GM12878 (cell line): Measurements from ENCODE around the gene ARHGAP5. TPM values are rescaled to one million over a fixed set of nuclear protein-coding genes. Genes with fewer than 3 reads are reported as not detected.

Experiments used
- ATAC-seq: fragments of 200-7000 bp; cut with Tn5 transposase; 3 replicates; pipeline ENCODE4 v1.9.1; 2020; ENCODE audit warnings: mild to moderate bottlenecking, moderate library complexity
- BruUV-seq: library from RNA; stranded (reverse); fragments of 400-500 nt; replicated peaks from 2 replicates; lab custom pipeline; 2021; lab: Mats Ljungman, UMichigan
- CTCF ChIA-PET: fragments of 300-600 bp; sonication (Branson Sonifier 250); formaldehyde crosslinking; extraction: SDS; loops from one replicate; lab custom pipeline; 2021; ENCODE audit warnings: inconsistent platforms; lab: Yijun Ruan, JAX
- POLR2A ChIA-PET: fragments of 350-600 bp; formaldehyde crosslinking; extraction: SDS; loops from one replicate; lab custom pipeline; 2021; ENCODE audit warnings: inconsistent platforms; lab: Charles Lee
- RAD21 ChIA-PET: fragments of 300-600 bp; sonication (Branson Sonifier 250); formaldehyde crosslinking; loops from one replicate; lab custom pipeline; 2023; ENCODE audit warnings: antibody characterized with exemption; ENCODE audit not compliant: unreplicated experiment; lab: Charles Lee
- SMC1A ChIA-PET: fragments of 300-600 bp; sonication (Branson Sonifier 250); formaldehyde crosslinking; loops from one replicate; lab custom pipeline; 2023; ENCODE audit not compliant: unreplicated experiment, uncharacterized antibody; lab: Charles Lee
- DNase-seq: peaks from one replicate; pipeline ENCODE4 v3.0.0-alpha.2; 2011; ENCODE audit warnings: low read depth, low spot score
- FAIRE-seq: peaks from 3 replicates; lab custom pipeline; 2011; peaks lifted over from hg19 to GRCh38; lab: Jason Lieb, UNC
- H2AFZ ChIP-seq: 2 replicates; pipeline ENCODE4 v1.6.0; 2011; ENCODE audit warnings: low read depth, low read length, control low read depth; ENCODE audit not compliant: control insufficient read depth
- H3K27ac ChIP-seq: 2 replicates; pipeline ENCODE4 v1.5.1; 2011; ENCODE audit warnings: control low read depth; ENCODE audit not compliant: control insufficient read depth, insufficient read depth
- H3K27me3 ChIP-seq, 2 experiments: replicated peaks in 1 of 2; 2 replicates each; pipeline versions ENCODE4 v1.6.0 to v1.6.1; 2011; ENCODE audit warnings: low read length in 1 of 2; ENCODE audit not compliant: control insufficient read depth in 2 of 2, insufficient read depth in 2 of 2
- H3K36me3 ChIP-seq, 2 experiments: 2 replicates each; pipeline ENCODE4 v1.5.1; 2011; ENCODE audit warnings: low read length in 1 of 2; ENCODE audit not compliant: control insufficient read depth in 2 of 2, insufficient read depth in 2 of 2
- H3K4me1 ChIP-seq: 2 replicates; pipeline ENCODE4 v1.6.1; 2011; ENCODE audit warnings: mild to moderate bottlenecking, low read length, moderate library complexity, mixed read lengths; ENCODE audit not compliant: control insufficient read depth, insufficient read depth
- H3K4me2 ChIP-seq: 2 replicates; pipeline ENCODE4 v1.6.0; 2011; ENCODE audit warnings: control low read depth; ENCODE audit not compliant: control insufficient read depth, insufficient read depth
- H3K4me3 ChIP-seq: fragments of 200-600 bp; sonication (generic); 2 replicates; pipeline ENCODE4 v1.5.1; 2016
- H3K79me2 ChIP-seq: 2 replicates; pipeline ENCODE4 v1.6.0; 2011; ENCODE audit warnings: low read length; ENCODE audit not compliant: control insufficient read depth, insufficient read depth
- H3K9ac ChIP-seq: 2 replicates; pipeline ENCODE4 v1.8.0; 2011; ENCODE audit warnings: low read length, control low read depth, mixed read lengths; ENCODE audit not compliant: control insufficient read depth, insufficient read depth
- H3K9me3 ChIP-seq: replicated peaks from 3 replicates; pipeline ENCODE4 v1.5.1; 2011; ENCODE audit warnings: mild to moderate bottlenecking, low read length; ENCODE audit not compliant: control insufficient read depth, insufficient read depth
- H4K20me1 ChIP-seq: 2 replicates; pipeline ENCODE4 v1.6.0; 2011; ENCODE audit not compliant: control insufficient read depth, insufficient read depth
- ATF3 ChIP-seq: IDR thresholded peaks from 2 replicates; pipeline ENCODE4 v1.6.1; 2011; ENCODE audit warnings: low read depth, mild to moderate bottlenecking, low read length, moderate library complexity, borderline replicate concordance; ENCODE audit errors: extremely low read depth
- BRCA1 ChIP-seq: IDR thresholded peaks from 2 replicates; pipeline ENCODE4 v1.6.1; 2011; ENCODE audit warnings: low read depth, low read length, improper control_type of control experiment
- CUX1 ChIP-seq: IDR thresholded peaks from 2 replicates; pipeline ENCODE4 v1.6.1; 2012; ENCODE audit warnings: improper control_type of control experiment, low read depth, low read length; ENCODE audit not compliant: insufficient replicate concordance
- FOS ChIP-seq: IDR thresholded peaks from 3 replicates; pipeline ENCODE4 v1.6.1; 2011; ENCODE audit warnings: borderline replicate concordance; ENCODE audit not compliant: insufficient read length; ENCODE audit errors: extremely low read depth
- FOXK2 ChIP-seq: fragments of 450-650 bp; IDR thresholded peaks from 2 replicates; pipeline ENCODE4 v1.6.1; 2017; ENCODE audit warnings: mild to moderate bottlenecking, moderate library complexity
- MEF2A ChIP-seq: IDR thresholded peaks from 2 replicates; pipeline ENCODE4 v1.6.1; 2011; ENCODE audit warnings: low read depth, mild to moderate bottlenecking, low read length, moderate library complexity; ENCODE audit not compliant: insufficient read depth
- MYC ChIP-seq: IDR thresholded peaks from 2 replicates; pipeline ENCODE4 v1.6.1; 2011; ENCODE audit warnings: mild to moderate bottlenecking, low read length, moderate library complexity, inconsistent platforms; ENCODE audit not compliant: insufficient read depth, insufficient replicate concordance, insufficient read length, severe bottlenecking
- NRF1 ChIP-seq: conservative IDR thresholded peaks from 2 replicates; pipeline ENCODE4 v1.6.1; 2011; ENCODE audit warnings: mild to moderate bottlenecking, low read depth, low read length, improper control_type of control experiment
- RUNX3 ChIP-seq: IDR thresholded peaks from 2 replicates; pipeline ENCODE4 v1.6.1; 2012; ENCODE audit warnings: low read length, inconsistent platforms
- SREBF2 ChIP-seq: IDR thresholded peaks from 2 replicates; pipeline ENCODE4 v1.6.1; 2012; ENCODE audit warnings: mild to moderate bottlenecking, low read length
- TBL1XR1 ChIP-seq: IDR thresholded peaks from 2 replicates; pipeline ENCODE4 v1.6.1; 2012; ENCODE audit warnings: low read depth, low read length, improper control_type of control experiment
- WGBS: methylation state at CpG from one replicate; pipeline ENCODE4 v1.1.6; 2016; ENCODE audit warnings: low lambda C conversion rate; ENCODE audit not compliant: insufficient replicate concordance, insufficient coverage; ENCODE audit errors: missing lambda C conversion rate; 5-methylcytosine and 5-hydroxymethylcytosine counted together
- in situ Hi-C: fragments of 300-500 bp; cut with MboI; formaldehyde crosslinking; loops from 9 replicates; pipeline ENCODE4 v1.14.3; 2018; ENCODE audit warnings: mixed read lengths
- intact Hi-C: fragments of 100-400 bp; cut with micrococcal nuclease; formaldehyde crosslinking; loops from one replicate; pipeline ENCODE4 v1.14.2; 2022; ENCODE audit not compliant: unreplicated experiment
- polyA plus RNA-seq, 11 experiments: library from polyadenylated mRNA; depleted of rRNA in 4 of 11; unstranded in 6 of 11; stranded (reverse) in 5 of 11; fragments of >200 nt; fragmentation: Nextera tagmentation in 4 of 11; fragmentation: Illumina TruSeq in 1 of 11; extraction: Ambion mirVana in 4 of 11; extraction: Trizol in 1 of 11; gene quantifications; 1 replicate in 1 of 11; 2 replicates in 10 of 11; pipeline versions ENCODE4 v1.2.1 to v1.2.3, GENCODE V29; 2011 to 2016; ENCODE audit warnings: inconsistent platforms in 2 of 11, missing spikeins in 2 of 11, low read depth in 1 of 11
- total RNA-seq, 4 experiments: library from RNA; depleted of rRNA in 3 of 4; stranded (reverse); fragments of >200 nt in 3 of 4; fragmentation: Illumina TruSeq in 1 of 4; extraction: Trizol in 1 of 4; gene quantifications; 2 replicates each; pipeline versions ENCODE4 v1.2.1 to v1.2.3, GENCODE V29; 2013 to 2021
- TF ChIP-seq, protein P1 (sequence below): IDR thresholded peaks from 2 replicates; pipeline ENCODE4 v1.6.1; 2011; ENCODE audit warnings: borderline replicate concordance, low read depth, mild to moderate bottlenecking, moderate library complexity, mixed read lengths, low read length; ENCODE audit not compliant: insufficient read depth; ENCODE audit errors: extremely low read length
- TF ChIP-seq, protein P2 (sequence below): fragments of 450-650 bp; conservative IDR thresholded peaks from 2 replicates; pipeline ENCODE4 v1.6.1; 2017; ENCODE audit warnings: mild to moderate bottlenecking, moderate library complexity

The ARHGAP5 gene
- total and polyA plus RNA-seq, 10 of the 15 experiments (the other 5 are each of a cell fraction or from before 2014, with no cell fraction given), result 0.91 to 19.6 (median 7.2) TPM

GRCh38 chr14:32104308-32104707, 27.2 kb downstream of the ARHGAP5 start:
- in situ Hi-C loops (no loop called here), intact Hi-C loops (no loop called here)
- H4K20me1 ChIP-seq, result peaks cover 2% of the 10 kb centered on the region; the same call in 1 of the 2 replicates
- H3K27me3 ChIP-seq, result no peaks in the 10 kb centered on the region
- no TSS peak for BruUV-seq
- no peak overlapping the region for H3K9ac ChIP-seq
- FAIRE-seq (no peak), ATAC-seq (no peak), DNase-seq (no peak)
- RAD21 ChIA-PET, result no interaction called here
- H3K4me2 ChIP-seq, result no peak overlapping the region
- SMC1A ChIA-PET, result interaction anchor here (1.0 kb wide), 1 partner anchor 24 kb away, joined by 3 read pairs; no protein-coding TSS in a partner anchor
- H3K9me3 ChIP-seq, result no peaks in the 10 kb centered on the region
- no peaks in the 10 kb centered on the region for H3K79me2 ChIP-seq
- no peaks in the 10 kb centered on the region; a peak in 1 of 4 replicates for H3K36me3 ChIP-seq
- H3K4me1 ChIP-seq, result peaks cover 20% of the 10 kb centered on the region
- no peak overlapping the region for H3K4me3 ChIP-seq
- no peak overlapping the region for H3K27ac ChIP-seq
- POLR2A ChIA-PET, result no interaction called here
- 91% methylated on average over 1 of the region's 1 CpG for WGBS
- CTCF ChIA-PET, result interaction anchor here (0.6 kb wide), 1 partner anchor 616 kb away, joined by 3 read pairs; no protein-coding TSS in a partner anchor
- no peak overlapping the region for H2AFZ ChIP-seq
- TF ChIP-seq ATF3 (no peak), FOXK2 (no peak), FOS (no peak), MYC (no peak), TBL1XR1 (no peak), BRCA1 (no peak), SREBF2 (no peak), NRF1 (no peak), RUNX3 (no peak), MEF2A (no peak), CUX1 (no peak)
- TF ChIP-seq, protein P1, sequence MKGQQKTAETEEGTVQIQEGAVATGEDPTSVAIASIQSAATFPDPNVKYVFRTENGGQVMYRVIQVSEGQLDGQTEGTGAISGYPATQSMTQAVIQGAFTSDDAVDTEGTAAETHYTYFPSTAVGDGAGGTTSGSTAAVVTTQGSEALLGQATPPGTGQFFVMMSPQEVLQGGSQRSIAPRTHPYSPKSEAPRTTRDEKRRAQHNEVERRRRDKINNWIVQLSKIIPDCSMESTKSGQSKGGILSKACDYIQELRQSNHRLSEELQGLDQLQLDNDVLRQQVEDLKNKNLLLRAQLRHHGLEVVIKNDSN, result no peak
- TF ChIP-seq, protein P2, sequence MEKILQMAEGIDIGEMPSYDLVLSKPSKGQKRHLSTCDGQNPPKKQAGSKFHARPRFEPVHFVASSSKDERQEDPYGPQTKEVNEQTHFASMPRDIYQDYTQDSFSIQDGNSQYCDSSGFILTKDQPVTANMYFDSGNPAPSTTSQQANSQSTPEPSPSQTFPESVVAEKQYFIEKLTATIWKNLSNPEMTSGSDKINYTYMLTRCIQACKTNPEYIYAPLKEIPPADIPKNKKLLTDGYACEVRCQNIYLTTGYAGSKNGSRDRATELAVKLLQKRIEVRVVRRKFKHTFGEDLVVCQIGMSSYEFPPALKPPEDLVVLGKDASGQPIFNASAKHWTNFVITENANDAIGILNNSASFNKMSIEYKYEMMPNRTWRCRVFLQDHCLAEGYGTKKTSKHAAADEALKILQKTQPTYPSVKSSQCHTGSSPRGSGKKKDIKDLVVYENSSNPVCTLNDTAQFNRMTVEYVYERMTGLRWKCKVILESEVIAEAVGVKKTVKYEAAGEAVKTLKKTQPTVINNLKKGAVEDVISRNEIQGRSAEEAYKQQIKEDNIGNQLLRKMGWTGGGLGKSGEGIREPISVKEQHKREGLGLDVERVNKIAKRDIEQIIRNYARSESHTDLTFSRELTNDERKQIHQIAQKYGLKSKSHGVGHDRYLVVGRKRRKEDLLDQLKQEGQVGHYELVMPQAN, result no peak
